ENCODE measurements around the gene PM20D2.

Gene PM20D2

GRCh38 chr6:89200706-89201215, 54.9 kb downstream of the PM20D2 start:
- H3K27ac ChIP-seq, result no peak overlapping the region
- no peak overlapping the region for H3K9ac ChIP-seq (ENCODE audit: insufficient read length)
- TF ChIP-seq FOXP2 (optimal IDR thresholded peaks at IDR 0.05; ENCODE audit: control extremely low read depth, extremely low read length, insufficient read depth) (no peak), EZH2 (IDR thresholded peaks at IDR 0.05) (no peak), POLR2AphosphoS5 (IDR thresholded peaks at IDR 0.05; ENCODE audit: borderline replicate concordance, low read depth, low read length) (no peak)
- DNase-seq (ENCODE audit: low read depth, low spot score), result no peak
- H3K36me3 ChIP-seq (ENCODE audit: insufficient read depth, low read length), result no peaks in the 10 kb centered on the region
- H3K4me3 ChIP-seq, result no peak overlapping the region
- H3K9me3 ChIP-seq (ENCODE audit: low read depth, low read length), result no peaks in the 10 kb centered on the region

- no peak for TF ChIP-seq POLR2AphosphoS5 (IDR thresholded peaks at IDR 0.05; ENCODE audit: borderline replicate concordance, low read depth, low read length)
- no peak for TF ChIP-seq FOXP2 (optimal IDR thresholded peaks at IDR 0.05; ENCODE audit: control extremely low read depth, extremely low read length, insufficient read depth)
- TF ChIP-seq EZH2 (IDR thresholded peaks at IDR 0.05), result no peak
Observed at GRCh38 chr6:89204096-89204495, 58.2 kb downstream of the PM20D2 start.

GRCh38 chr6:89205819-89206218, 60.0 kb downstream of the PM20D2 start:
- TF ChIP-seq EZH2 (IDR thresholded peaks at IDR 0.05), result no peak
- TF ChIP-seq FOXP2 (optimal IDR thresholded peaks at IDR 0.05; ENCODE audit: control extremely low read depth, extremely low read length, insufficient read depth), result no peak
- no peaks in the 10 kb centered on the region for H3K36me3 ChIP-seq (ENCODE audit: insufficient read depth, low read length)
- H3K27ac ChIP-seq, result no peak overlapping the region
- no peaks in the 10 kb centered on the region for H3K9me3 ChIP-seq (ENCODE audit: low read depth, low read length)
- no peak overlapping the region for H3K4me3 ChIP-seq
- no peak for DNase-seq (ENCODE audit: low read depth, low spot score)
- no peak overlapping the region for H3K9ac ChIP-seq (ENCODE audit: insufficient read length)

More at GRCh38 chr6:89204096-89204495, 58.2 kb downstream of the PM20D2 start:
- Histone ChIP-seq H3K9ac (ENCODE audit: insufficient read length) (no peak overlapping the region), H3K36me3 (ENCODE audit: insufficient read depth, low read length) (no peaks in the 10 kb centered on the region), H3K27ac (no peak overlapping the region), H3K4me3 (no peak overlapping the region), H3K9me3 (ENCODE audit: low read depth, low read length) (no peaks in the 10 kb centered on the region)
- no peak for DNase-seq (ENCODE audit: low read depth, low spot score)

GRCh38 chr6:89208551-89208950, 62.7 kb downstream of the PM20D2 start:
- no peak for DNase-seq (ENCODE audit: low read depth, low spot score)
- Histone ChIP-seq H3K4me3 (no peak overlapping the region), H3K27ac (no peak overlapping the region), H3K9me3 (ENCODE audit: low read depth, low read length) (no peaks in the 10 kb centered on the region), H3K9ac (ENCODE audit: insufficient read length) (no peak overlapping the region), H3K36me3 (ENCODE audit: insufficient read depth, low read length) (no peaks in the 10 kb centered on the region)
- TF ChIP-seq POLR2AphosphoS5 (IDR thresholded peaks at IDR 0.05; ENCODE audit: borderline replicate concordance, low read depth, low read length) (no peak), FOXP2 (optimal IDR thresholded peaks at IDR 0.05; ENCODE audit: control extremely low read depth, extremely low read length, insufficient read depth) (no peak), EZH2 (IDR thresholded peaks at IDR 0.05) (no peak)

GRCh38 chr6:89209457-89209856, 63.6 kb downstream of the PM20D2 start:
- TF ChIP-seq EZH2 (IDR thresholded peaks at IDR 0.05), result no peak
- TF ChIP-seq FOXP2 (optimal IDR thresholded peaks at IDR 0.05; ENCODE audit: control extremely low read depth, extremely low read length, insufficient read depth), result no peak
- TF ChIP-seq POLR2AphosphoS5 (IDR thresholded peaks at IDR 0.05; ENCODE audit: borderline replicate concordance, low read depth, low read length), result no peak
- Histone ChIP-seq H3K9me3 (ENCODE audit: low read depth, low read length) (no peaks in the 10 kb centered on the region), H3K4me3 (no peak overlapping the region), H3K9ac (ENCODE audit: insufficient read length) (no peak overlapping the region), H3K27ac (no peak overlapping the region), H3K36me3 (ENCODE audit: insufficient read depth, low read length) (no peaks in the 10 kb centered on the region)
- no peak for DNase-seq (ENCODE audit: low read depth, low spot score)

GRCh38 chr6:89212472-89212871, 66.6 kb downstream of the PM20D2 start:
- H3K9ac ChIP-seq (ENCODE audit: insufficient read length), result no peak overlapping the region
- H3K9me3 ChIP-seq (ENCODE audit: low read depth, low read length), result no peaks in the 10 kb centered on the region
- no peak for TF ChIP-seq POLR2AphosphoS5 (IDR thresholded peaks at IDR 0.05; ENCODE audit: borderline replicate concordance, low read depth, low read length)
- no peak for TF ChIP-seq EZH2 (IDR thresholded peaks at IDR 0.05)
- no peak for TF ChIP-seq FOXP2 (optimal IDR thresholded peaks at IDR 0.05; ENCODE audit: control extremely low read depth, extremely low read length, insufficient read depth)
- no peak for DNase-seq (ENCODE audit: low read depth, low spot score)
- H3K36me3 ChIP-seq (ENCODE audit: insufficient read depth, low read length), result no peaks in the 10 kb centered on the region
- no peak overlapping the region for H3K27ac ChIP-seq
- no peak overlapping the region for H3K4me3 ChIP-seq

GRCh38 chr6:89214197-89214596, 68.3 kb downstream of the PM20D2 start:
- H3K36me3 ChIP-seq (ENCODE audit: insufficient read depth, low read length), result no peaks in the 10 kb centered on the region
- TF ChIP-seq FOXP2 (optimal IDR thresholded peaks at IDR 0.05; ENCODE audit: control extremely low read depth, extremely low read length, insufficient read depth) (no peak), POLR2AphosphoS5 (IDR thresholded peaks at IDR 0.05; ENCODE audit: borderline replicate concordance, low read depth, low read length) (no peak), EZH2 (IDR thresholded peaks at IDR 0.05) (no peak)
- H3K4me3 ChIP-seq, result no peak overlapping the region

More at GRCh38 chr6:89214197-89214596, 68.3 kb downstream of the PM20D2 start:
- no peak for DNase-seq (ENCODE audit: low read depth, low spot score)
- Histone ChIP-seq H3K27ac (no peak overlapping the region), H3K9ac (ENCODE audit: insufficient read length) (no peak overlapping the region), H3K9me3 (ENCODE audit: low read depth, low read length) (no peaks in the 10 kb centered on the region)

All from SK-N-MC (cell line).